AG04450 (cell line): ENCODE data around the gene SH3D19. TPM values are rescaled to one million over a fixed set of nuclear protein-coding genes. Genes with fewer than 3 reads are reported as not detected.
A peak's percentile ranks its signal among the peaks of the same experiment; 100 is the strongest.
"Not testable (repeated sequence)": the region's sequence is repeated elsewhere in the genome, so short reads cannot be mapped to it uniquely, and the experiment has no call there.

Experiments used
- CTCF ChIA-PET: fragments of 300-600, 350-600 bp; formaldehyde crosslinking; extraction: SDS; loops from one replicate; lab custom pipeline; 2022; ENCODE audit warnings: antibody characterized with exemption, inconsistent platforms; lab: Charles Lee
- POLR2A ChIA-PET: fragments of 350-600 bp; formaldehyde crosslinking; extraction: SDS; loops from one replicate; lab custom pipeline; 2021; ENCODE audit warnings: antibody characterized with exemption, inconsistent platforms; lab: Yijun Ruan, JAX
- DNase-seq: peaks from one replicate; pipeline ENCODE4 v3.0.0-alpha.2; 2011; ENCODE audit warnings: low read depth, low spot score
- H3K27ac ChIP-seq: one replicate; pipeline ENCODE4 v1.5.1; 2012; ENCODE audit warnings: low read depth, low read length, control low read depth
- H3K27me3 ChIP-seq: one replicate; pipeline ENCODE4 v1.6.0; 2012; ENCODE audit warnings: low read length; ENCODE audit not compliant: control insufficient read depth, insufficient read depth
- H3K4me3 ChIP-seq: 2 replicates; pipeline ENCODE4 v1.5.1; 2011; ENCODE audit warnings: mild to moderate bottlenecking, low read depth, low read length, control low read depth
- H3K9me3 ChIP-seq: 2 replicates; pipeline ENCODE4 v1.5.1; 2012; ENCODE audit warnings: low read length; ENCODE audit not compliant: control insufficient read depth, insufficient read depth
- CTCF ChIP-seq: IDR thresholded peaks from 2 replicates; pipeline ENCODE4 v1.5.1; 2011; ENCODE audit warnings: low read depth, low read length, control low read depth, inconsistent platforms
- polyA plus RNA-seq: library from polyadenylated mRNA; depleted of rRNA; stranded (reverse); fragments of >200 nt; gene quantifications from 2 replicates; pipeline ENCODE4 v1.2.3, GENCODE V29; 2011

SH3D19 gene
- polyA plus RNA-seq, 1 experiment: 32.6 TPM

GRCh38 chr4:151139814-151140213, 185.6 kb downstream of the SH3D19 start:
- H3K4me3 ChIP-seq: no peak overlapping the region
- H3K9me3 ChIP-seq: no peaks in the 10 kb centered on the region
- ChIA-PET POLR2A (no interaction called here), CTCF (no interaction called here)
- DNase-seq: no peak
- H3K27me3 ChIP-seq: no peaks in the 10 kb centered on the region
- TF ChIP-seq CTCF: no peak
- no peak overlapping the region for H3K27ac ChIP-seq

- POLR2A ChIA-PET, H3K4me3 ChIP-seq, DNase-seq, CTCF ChIA-PET, H3K27ac ChIP-seq, H3K27me3 ChIP-seq, H3K9me3 ChIP-seq: not testable (repeated sequence)
Measured at GRCh38 chr4:151136048-151136447, 189.4 kb downstream of the SH3D19 start.

- Histone ChIP-seq H3K27me3 (no peaks in the 10 kb centered on the region), H3K27ac (no peak overlapping the region), H3K9me3 (no peaks in the 10 kb centered on the region), H3K4me3 (no peak overlapping the region)
- ChIA-PET POLR2A (no interaction called here), CTCF (interaction anchor here (1.9 kb wide), 1 partner anchor 16 kb away, joined by 6 read pairs; no protein-coding TSS in a partner anchor)
- TF ChIP-seq CTCF: no peak
- no peak for DNase-seq
Measured at GRCh38 chr4:151133311-151133710, 192.1 kb downstream of the SH3D19 start.

- ChIA-PET CTCF (interaction anchor here (1.3 kb wide), 1 partner anchor 12 kb away, joined by 4 read pairs; no protein-coding TSS in a partner anchor), POLR2A (no interaction called here)
- Histone ChIP-seq H3K4me3 (no peak overlapping the region), H3K27me3 (no peaks in the 10 kb centered on the region), H3K27ac (no peak overlapping the region), H3K9me3 (no peaks in the 10 kb centered on the region)
- TF ChIP-seq CTCF: no peak
- no peak for DNase-seq
Measured at GRCh38 chr4:151129796-151130195, 195.6 kb downstream of the SH3D19 start.

- H3K4me3 ChIP-seq: no peak overlapping the region
- peak; percentile 24 for DNase-seq
- ChIA-PET POLR2A (no interaction called here), CTCF (interaction anchor here (0.5 to 2.5 kb wide), 49 partner anchors 9 to 1654 kb away, joined by 3 to 25 read pairs (median 4); partner anchors contain the start of genes PRSS48 and RPS3A)
- H3K27ac ChIP-seq: no peak overlapping the region
- H3K9me3 ChIP-seq: no peaks in the 10 kb centered on the region
- H3K27me3 ChIP-seq: no peaks in the 10 kb centered on the region
- TF ChIP-seq CTCF: peak; percentile 82
Measured at GRCh38 chr4:151117371-151117962, 207.9 kb downstream of the SH3D19 start.
